Body of pancreas (tissue), 4 donors: Measurements from ENCODE around the gene CD207.

ENCODE experiments used
- POLR2A ChIP-seq, 3 donors: fragments of 450-650 bp; IDR thresholded peaks; one replicate each; pipeline ENCODE4 v1.6.1; 2016; ENCODE audit warnings: antibody characterized with exemption in 3 of 3, mild to moderate bottlenecking in 2 of 3
- TF ChIP-seq, protein P1 (sequence below), 7 experiments: fragments of 450-650 bp in 4 of 7; fragments of 200-600 bp in 3 of 7; sonication (generic) in 3 of 7; IDR thresholded peaks; one replicate each; pipeline ENCODE4 v1.5.1; 2016 to 2019; ENCODE audit warnings: antibody characterized with exemption in 7 of 7

DNA sequence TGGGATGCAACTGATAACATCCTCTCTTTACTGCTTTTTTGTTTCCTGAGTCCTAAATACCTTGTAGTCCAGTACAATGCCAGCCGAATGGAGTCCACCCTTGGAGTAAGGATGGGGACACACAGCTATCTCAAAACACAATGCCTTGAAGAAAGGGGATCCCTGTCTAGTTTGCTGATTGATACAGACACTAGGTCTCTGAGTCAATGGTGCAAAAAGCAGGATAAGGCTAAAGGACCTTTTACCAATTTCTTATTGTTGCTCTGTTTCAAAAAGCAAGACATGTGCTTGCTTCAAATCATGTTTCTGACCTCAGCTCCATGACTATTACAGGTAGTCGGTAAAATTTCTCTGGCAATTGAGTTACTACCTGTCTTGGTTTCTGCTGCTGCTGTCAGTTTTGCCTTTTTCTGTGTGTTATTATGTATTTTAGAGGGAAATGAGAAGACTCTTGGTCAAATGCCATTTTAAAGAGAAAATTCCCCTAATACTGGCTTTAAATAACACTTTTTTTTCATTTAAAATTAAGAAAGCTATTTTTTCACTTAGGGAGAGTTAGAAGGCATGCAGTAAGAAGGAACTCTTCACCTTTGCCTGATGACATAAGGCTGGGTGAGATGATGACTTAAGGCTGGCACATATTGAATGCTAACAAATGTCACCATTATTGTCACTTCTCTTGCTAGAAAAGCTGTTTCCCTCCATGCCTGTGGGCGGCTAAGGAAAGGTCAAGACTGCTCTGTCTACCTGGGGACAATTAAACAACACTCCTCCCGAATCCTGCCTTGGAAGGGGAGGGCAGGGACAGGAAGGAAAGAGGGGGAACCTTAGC lies 40.2 kb downstream of the CD207 start:
- TF ChIP-seq, protein P1, sequence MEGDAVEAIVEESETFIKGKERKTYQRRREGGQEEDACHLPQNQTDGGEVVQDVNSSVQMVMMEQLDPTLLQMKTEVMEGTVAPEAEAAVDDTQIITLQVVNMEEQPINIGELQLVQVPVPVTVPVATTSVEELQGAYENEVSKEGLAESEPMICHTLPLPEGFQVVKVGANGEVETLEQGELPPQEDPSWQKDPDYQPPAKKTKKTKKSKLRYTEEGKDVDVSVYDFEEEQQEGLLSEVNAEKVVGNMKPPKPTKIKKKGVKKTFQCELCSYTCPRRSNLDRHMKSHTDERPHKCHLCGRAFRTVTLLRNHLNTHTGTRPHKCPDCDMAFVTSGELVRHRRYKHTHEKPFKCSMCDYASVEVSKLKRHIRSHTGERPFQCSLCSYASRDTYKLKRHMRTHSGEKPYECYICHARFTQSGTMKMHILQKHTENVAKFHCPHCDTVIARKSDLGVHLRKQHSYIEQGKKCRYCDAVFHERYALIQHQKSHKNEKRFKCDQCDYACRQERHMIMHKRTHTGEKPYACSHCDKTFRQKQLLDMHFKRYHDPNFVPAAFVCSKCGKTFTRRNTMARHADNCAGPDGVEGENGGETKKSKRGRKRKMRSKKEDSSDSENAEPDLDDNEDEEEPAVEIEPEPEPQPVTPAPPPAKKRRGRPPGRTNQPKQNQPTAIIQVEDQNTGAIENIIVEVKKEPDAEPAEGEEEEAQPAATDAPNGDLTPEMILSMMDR (IDR thresholded peaks at IDR 0.05): no peak
- no peak for TF ChIP-seq POLR2A (IDR thresholded peaks at IDR 0.05)
